Peyer's patch (tissue), 4 donors: ENCODE measurements around the gene FAM20C. TPM values are rescaled to one million over a fixed set of nuclear protein-coding genes. Genes with fewer than 3 reads are reported as not detected.

Source experiments
- DNase-seq, 3 donors: peaks; one replicate each; pipeline ENCODE4 v3.0.0-alpha.2; 2017 to 2019
- H3K27ac ChIP-seq, 4 donors: fragments of 200-600 bp; sonication (generic); one replicate each; pipeline ENCODE4 v1.5.1; 2016 to 2019
- H3K27me3 ChIP-seq, 2 donors: fragments of 200-600 bp; sonication (generic); one replicate each; pipeline ENCODE4 v1.5.1; 2019
- H3K36me3 ChIP-seq, 3 donors: fragments of 200-600 bp; sonication (generic); one replicate each; pipeline ENCODE4 v1.5.1; 2016 to 2019
- H3K4me1 ChIP-seq, 4 donors: fragments of 200-600 bp; sonication (generic); one replicate each; pipeline ENCODE4 v1.5.1; 2016 to 2019
- H3K4me3 ChIP-seq, 4 donors: fragments of 200-600 bp; sonication (generic); 1 replicate in 3 of 4; 2 replicates in 1 of 4; pipeline ENCODE4 v1.5.1; 2016 to 2019; ENCODE audit warnings: mild to moderate bottlenecking in 1 of 4
- H3K9me3 ChIP-seq, 4 donors: fragments of 200-600 bp; sonication (generic); one replicate each; pipeline ENCODE4 v1.5.1; 2016 to 2019; ENCODE audit warnings: mild to moderate bottlenecking in 1 of 4
- CTCF ChIP-seq, 6 experiments: fragments of 450-650 bp in 4 of 6; fragments of 200-600 bp in 2 of 6; sonication (generic) in 1 of 6; IDR thresholded peaks; one replicate each; pipeline ENCODE4 v1.5.1; 2017 to 2019; ENCODE audit warnings: antibody characterized with exemption in 6 of 6, mild to moderate bottlenecking in 3 of 6, moderate library complexity in 1 of 6
- POLR2A ChIP-seq, 2 donors: fragments of 450-650 bp; IDR thresholded peaks; one replicate each; pipeline ENCODE4 v1.5.1; 2017; ENCODE audit warnings: antibody characterized with exemption in 2 of 2, mild to moderate bottlenecking in 2 of 2, moderate library complexity in 2 of 2
- total RNA-seq, 4 donors: library from RNA; depleted of rRNA; stranded (reverse); fragments of >200 nt; gene quantifications; one replicate each; pipeline ENCODE4 v1.1.0, GENCODE V29; 2016

FAM20C gene
- total RNA-seq, 4 donors from 2014 or later, result 46.4 to 66.0 (median 53.8) TPM

DNA sequence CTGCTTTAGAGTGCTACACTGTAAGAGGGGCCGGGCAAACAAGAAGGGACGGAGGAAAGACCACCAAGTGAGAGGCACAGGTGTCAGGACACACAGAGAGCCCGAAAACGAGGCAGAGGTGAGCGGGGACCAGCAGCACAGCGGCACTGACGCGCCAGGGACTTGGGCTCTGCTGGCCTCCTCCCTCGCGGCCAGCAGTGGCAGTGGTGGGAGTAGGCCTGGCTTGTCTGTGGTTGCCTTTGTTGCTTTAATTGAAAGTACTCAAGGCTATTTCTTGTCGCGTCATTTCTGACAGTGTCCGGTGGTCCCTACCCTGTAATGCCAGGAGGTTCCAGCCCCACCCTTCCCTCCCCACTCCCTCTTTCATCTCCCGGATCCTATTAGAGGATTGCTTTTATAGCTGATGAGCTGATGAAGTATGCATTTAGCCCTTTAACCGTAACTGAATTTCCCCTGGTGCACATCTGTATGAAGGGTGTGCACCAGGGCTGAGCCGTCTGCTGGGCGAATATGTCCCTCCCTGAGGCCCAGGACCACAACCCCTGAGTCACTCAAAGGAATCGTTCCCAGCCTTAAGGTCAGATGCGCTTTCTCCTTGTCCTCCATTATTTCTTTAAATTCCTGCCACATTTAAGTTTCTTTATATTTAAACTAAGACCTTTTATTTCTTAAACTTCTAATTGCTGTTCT is 39.5 kb upstream of the FAM20C start:
- no peaks in the 10 kb centered on the region for H3K27me3 ChIP-seq
- H3K9me3 ChIP-seq, result no peaks in the 10 kb centered on the region
- TF ChIP-seq CTCF (IDR thresholded peaks at IDR 0.05) (no peak), POLR2A (IDR thresholded peaks at IDR 0.05) (no peak)
- no peaks in the 10 kb centered on the region for H3K36me3 ChIP-seq
- no peak overlapping the region for H3K27ac ChIP-seq
- no peak overlapping the region for H3K4me3 ChIP-seq
- DNase-seq, result peak in 1 of 3 donors; percentile 16
- H3K4me1 ChIP-seq, result peaks cover 5 to 23% (median 8%) of the 10 kb centered on the region in 4 donors

DNA sequence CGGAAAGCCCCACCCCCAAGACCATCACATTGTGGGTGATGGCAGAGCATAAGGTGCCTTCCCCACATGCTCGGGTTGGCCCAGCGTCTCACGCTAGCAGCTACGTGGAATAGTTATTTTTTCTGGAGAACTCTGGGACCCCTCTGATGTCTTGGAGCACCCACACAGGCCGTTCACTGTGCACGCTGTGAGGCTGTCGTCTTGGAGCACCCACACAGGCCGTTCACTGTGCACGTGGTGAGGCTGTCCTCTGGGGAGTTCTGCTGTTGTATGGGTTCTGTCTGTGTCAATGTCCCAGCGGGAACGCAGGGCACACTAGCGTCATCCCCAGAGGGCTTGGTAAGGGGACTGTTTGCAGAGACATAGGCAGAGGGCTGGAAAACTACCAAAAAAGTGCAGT is 38.8 kb upstream of the FAM20C start:
- TF ChIP-seq CTCF (IDR thresholded peaks at IDR 0.05), result no peak
- TF ChIP-seq POLR2A (IDR thresholded peaks at IDR 0.05), result no peak
- Histone ChIP-seq H3K4me3 (no peak overlapping the region), H3K27me3 (no peaks in the 10 kb centered on the region), H3K36me3 (no peaks in the 10 kb centered on the region), H3K9me3 (no peaks in the 10 kb centered on the region), H3K27ac (no peak overlapping the region), H3K4me1 (peaks cover 5 to 23% (median 8%) of the 10 kb centered on the region in 4 donors)
- DNase-seq, result peak in 1 of 3 donors; percentile 32

DNA sequence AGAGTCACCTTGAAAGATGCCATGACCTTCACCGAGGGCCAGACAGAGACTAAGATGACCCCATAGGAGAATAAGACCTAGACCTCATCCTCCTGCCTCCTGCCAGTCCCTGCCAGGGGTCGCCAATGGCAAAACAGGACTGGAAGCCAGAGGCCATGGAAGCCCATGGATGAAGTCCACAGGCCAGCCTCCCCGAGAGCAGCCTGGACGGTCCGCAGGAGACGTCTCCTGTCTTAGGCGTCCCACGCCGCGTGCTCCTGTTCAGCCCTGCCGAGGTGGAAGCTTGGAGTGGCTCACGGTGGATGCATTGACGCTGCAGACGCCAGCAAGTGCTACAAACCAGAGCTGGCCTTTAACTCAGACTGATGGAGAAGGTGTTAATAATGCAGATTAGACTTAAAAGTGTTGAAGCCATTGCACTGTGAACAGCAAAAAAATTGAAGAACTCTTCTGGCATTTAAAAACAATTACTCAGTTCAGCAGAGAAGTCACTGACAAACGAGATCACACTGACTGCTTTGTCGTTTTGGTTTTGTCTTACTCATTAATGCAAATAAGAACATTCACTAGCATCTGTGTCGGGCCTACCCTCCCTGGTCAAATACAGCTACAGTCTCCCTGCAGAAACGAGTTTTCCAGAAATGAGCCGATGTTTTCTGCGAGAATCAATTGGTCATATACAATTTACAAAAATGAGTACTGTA is 38.1 kb upstream of the FAM20C start:
- Histone ChIP-seq H3K4me3 (no peak overlapping the region), H3K9me3 (no peaks in the 10 kb centered on the region), H3K4me1 (peaks cover 5 to 23% (median 8%) of the 10 kb centered on the region in 4 donors), H3K27me3 (no peaks in the 10 kb centered on the region), H3K36me3 (no peaks in the 10 kb centered on the region), H3K27ac (no peak overlapping the region)
- no peak for TF ChIP-seq POLR2A (IDR thresholded peaks at IDR 0.05)
- TF ChIP-seq CTCF (IDR thresholded peaks at IDR 0.05), result no peak
- DNase-seq, result peak in 1 of 3 donors; percentile 39

DNA sequence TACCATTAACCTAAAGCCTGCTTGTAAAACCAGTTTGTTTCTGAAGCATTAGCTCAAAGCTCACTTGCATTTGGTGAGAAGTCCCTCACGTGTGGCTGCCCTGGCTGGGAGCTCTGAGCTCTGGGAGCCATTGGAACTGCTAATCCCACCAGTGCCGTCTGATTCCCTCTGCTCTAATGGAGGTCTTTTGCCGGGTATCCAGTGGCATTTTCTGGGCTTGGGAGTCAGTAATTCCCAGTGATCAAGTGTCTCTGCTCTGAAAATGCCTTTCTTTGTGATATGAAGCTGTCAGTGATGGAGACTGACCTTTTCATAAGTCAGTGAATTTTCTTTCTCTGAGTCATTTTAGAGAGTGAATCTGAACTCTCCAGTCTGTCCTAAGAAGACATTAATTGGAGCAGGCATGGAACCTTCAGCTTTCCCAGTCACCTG is 36.9 kb upstream of the FAM20C start:
- no peaks in the 10 kb centered on the region for H3K36me3 ChIP-seq
- peaks cover 0 to 15% (median 2%) of the 10 kb centered on the region in 4 donors for H3K4me1 ChIP-seq
- no peaks in the 10 kb centered on the region for H3K9me3 ChIP-seq
- TF ChIP-seq CTCF (IDR thresholded peaks at IDR 0.05) (no peak), POLR2A (IDR thresholded peaks at IDR 0.05) (no peak)
- no peaks in the 10 kb centered on the region for H3K27me3 ChIP-seq
- DNase-seq, result peak in 1 of 3 donors; percentile 27
- H3K4me3 ChIP-seq, result no peak overlapping the region
- no peak overlapping the region for H3K27ac ChIP-seq

DNA sequence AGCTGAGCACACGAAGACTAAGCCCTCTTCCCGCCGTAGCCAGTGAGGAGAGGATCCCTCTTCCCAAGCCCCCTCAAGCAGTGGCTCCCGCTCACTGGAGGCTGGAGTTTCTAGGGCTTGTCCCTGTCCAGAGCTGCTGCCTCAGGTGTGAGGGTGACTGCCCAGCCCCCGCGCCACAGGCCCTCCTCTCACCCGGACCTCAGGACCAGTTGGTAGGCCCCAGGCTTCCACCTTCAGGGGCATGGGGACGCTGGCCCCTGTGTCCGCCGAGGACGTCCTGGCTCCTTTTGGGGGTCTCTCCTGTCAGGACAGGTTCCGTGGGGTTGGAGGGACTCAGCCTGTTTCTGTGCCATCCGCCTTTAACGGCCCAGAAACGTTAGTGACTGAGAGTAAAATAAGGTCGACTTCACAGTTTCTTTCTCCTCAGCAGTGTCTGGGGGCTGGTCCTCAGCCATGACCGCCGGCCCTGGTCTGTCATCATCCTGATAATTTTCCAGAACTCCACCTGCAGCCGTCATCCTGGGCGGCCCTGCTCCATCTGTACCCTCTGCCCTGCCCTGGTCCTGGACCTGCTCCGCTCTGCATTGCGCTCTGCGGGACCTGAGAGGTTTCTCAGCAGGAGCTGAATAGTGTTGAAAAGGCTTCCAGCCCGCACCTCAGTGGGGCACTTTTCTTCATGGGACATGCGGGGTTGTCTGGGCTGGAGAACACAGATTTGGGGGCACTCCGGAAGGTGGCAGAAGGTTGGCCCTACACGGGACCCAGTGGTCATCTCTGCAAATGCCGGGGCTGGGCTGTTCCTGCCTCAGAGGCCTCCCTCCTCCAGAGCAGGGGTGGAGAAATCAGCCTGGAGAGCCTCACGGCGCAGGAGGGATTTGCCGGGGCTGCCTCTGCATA is 36.0 kb upstream of the FAM20C start:
- Histone ChIP-seq H3K27ac (no peak overlapping the region), H3K9me3 (no peaks in the 10 kb centered on the region), H3K36me3 (no peaks in the 10 kb centered on the region), H3K4me1 (peaks cover 0 to 11% (median 0%) of the 10 kb centered on the region in 4 donors), H3K4me3 (no peak overlapping the region), H3K27me3 (no peaks in the 10 kb centered on the region)
- TF ChIP-seq CTCF (IDR thresholded peaks at IDR 0.05) (no peak), POLR2A (IDR thresholded peaks at IDR 0.05) (no peak)
- DNase-seq, result peak in 1 of 3 donors; percentile 22
